Mesendoderm (in vitro differentiated cells): ENCODE measurements around the gene TMEM132C.

ENCODE experiments used
- DNase-seq: peaks from one replicate; pipeline ENCODE4 v3.0.0; 2013
- H2AK5ac ChIP-seq: 2 replicates; pipeline ENCODE4 v1.6.1; 2013; ENCODE audit warnings: low read length, inconsistent platforms
- H2BK120ac ChIP-seq: 2 replicates; pipeline ENCODE4 v1.6.1; 2013; ENCODE audit warnings: low read depth, mild to moderate bottlenecking, low read length, moderate library complexity, mixed read lengths
- H2BK15ac ChIP-seq: replicated peaks from 2 replicates; pipeline ENCODE4 v1.6.1; 2013; ENCODE audit warnings: low read depth, mild to moderate bottlenecking, moderate library complexity
- H2BK5ac ChIP-seq: 2 replicates; pipeline ENCODE4 v1.6.1; 2013; ENCODE audit warnings: low read length, inconsistent platforms
- H3K18ac ChIP-seq: 2 replicates; pipeline ENCODE4 v1.6.1; 2013; ENCODE audit warnings: mild to moderate bottlenecking, low read length, mixed read lengths
- H3K23ac ChIP-seq: one replicate; pipeline ENCODE4 v1.6.1; 2013; ENCODE audit warnings: low read length
- H3K27ac ChIP-seq: 2 replicates; pipeline ENCODE4 v1.5.1; 2013; ENCODE audit warnings: low read depth, mild to moderate bottlenecking, inconsistent platforms, low read length, moderate library complexity
- H3K27me3 ChIP-seq: 2 replicates; pipeline ENCODE4 v1.6.1; 2013; ENCODE audit warnings: low read length, control low read depth, mild to moderate bottlenecking, inconsistent platforms; ENCODE audit not compliant: insufficient read depth, poor library complexity
- H3K36me3 ChIP-seq: 2 replicates; pipeline ENCODE4 v1.6.1; 2013; ENCODE audit warnings: low read length, inconsistent platforms; ENCODE audit not compliant: control insufficient read depth, insufficient read depth
- H3K4ac ChIP-seq: one replicate; pipeline ENCODE4 v1.6.1; 2013; ENCODE audit warnings: low read depth, mild to moderate bottlenecking, low read length, moderate library complexity
- H3K4me1 ChIP-seq: 2 replicates; pipeline ENCODE4 v1.6.1; 2013; ENCODE audit warnings: low read depth, low read length, inconsistent platforms; ENCODE audit not compliant: control insufficient read depth
- H3K4me2 ChIP-seq: 2 replicates; pipeline ENCODE4 v1.6.1; 2013; ENCODE audit warnings: low read length
- H3K4me3 ChIP-seq: 2 replicates; pipeline ENCODE4 v1.5.1; 2013; ENCODE audit warnings: mild to moderate bottlenecking, low read length
- H3K56ac ChIP-seq: one replicate; pipeline ENCODE4 v1.6.1; 2013; ENCODE audit warnings: low read length
- H3K79me1 ChIP-seq: 2 replicates; pipeline ENCODE4 v1.6.1; 2013; ENCODE audit warnings: low read length, inconsistent platforms
- H3K79me2 ChIP-seq: 2 replicates; pipeline ENCODE4 v1.6.1; 2013; ENCODE audit warnings: mild to moderate bottlenecking, low read length; ENCODE audit not compliant: control insufficient read depth, insufficient read depth
- H3K9ac ChIP-seq: 2 replicates; pipeline ENCODE4 v1.6.1; 2013; ENCODE audit warnings: low read length, inconsistent platforms
- H4K5ac ChIP-seq: one replicate; pipeline ENCODE4 v1.6.1; 2013; ENCODE audit warnings: low read length
- H4K8ac ChIP-seq: one replicate; pipeline ENCODE4 v1.6.1; 2013; ENCODE audit warnings: low read depth, mild to moderate bottlenecking, control low read depth, low read length, moderate library complexity
- WGBS: extraction: QIAGEN DNeasy Blood & Tissue Kit; methylation state at CpG from one replicate; pipeline ENCODE4 v1.1.7; 2013; ENCODE audit warnings: low lambda C conversion rate, missing lambda C conversion rate; ENCODE audit not compliant: insufficient coverage; ENCODE audit errors: extremely low coverage; 5-methylcytosine and 5-hydroxymethylcytosine counted together

TMEM132C gene

DNA sequence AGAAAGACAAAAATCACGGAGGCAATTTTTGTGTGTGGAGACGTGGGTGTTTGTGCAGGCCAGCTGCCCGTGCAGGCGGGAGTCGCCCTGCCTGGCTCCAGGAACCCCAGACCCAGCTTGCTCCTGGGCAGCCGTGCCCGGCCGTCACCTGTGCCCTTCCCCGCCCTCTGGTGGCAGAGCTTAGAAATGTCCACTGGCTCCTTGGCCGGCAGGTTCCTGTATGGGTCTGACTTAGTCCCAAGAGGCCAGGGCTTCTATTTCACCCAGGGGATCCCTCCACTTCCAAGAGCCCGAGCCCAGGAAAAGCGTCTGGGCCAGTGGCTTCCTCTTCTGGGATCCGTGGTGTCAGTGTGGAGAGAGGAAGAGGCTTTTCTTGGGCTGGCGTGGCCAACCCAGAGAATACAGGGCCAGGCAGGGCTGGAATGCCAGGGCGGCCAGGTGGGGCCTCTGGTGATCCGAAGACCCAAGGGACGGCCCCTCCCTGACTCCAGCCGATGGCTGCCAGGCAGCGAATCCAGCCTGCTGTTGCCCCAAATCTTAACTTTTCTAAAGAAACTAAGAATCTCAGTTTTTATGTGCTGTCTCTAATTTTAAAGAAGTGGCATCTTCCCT, 120.9 kb downstream of the TMEM132C start:
- Histone ChIP-seq H3K23ac (no peak overlapping the region), H3K36me3 (no peaks in the 10 kb centered on the region), H3K79me2 (no peaks in the 10 kb centered on the region), H3K4me2 (no peak overlapping the region), H3K4me3 (no peak overlapping the region), H4K8ac (no peak overlapping the region), H3K56ac (no peak overlapping the region), H3K9ac (no peak overlapping the region), H2BK15ac (no peak overlapping the region), H2AK5ac (no peak overlapping the region), H2BK120ac (no peak overlapping the region), H3K79me1 (no peaks in the 10 kb centered on the region), H3K27ac (no peak overlapping the region), H4K5ac (no peak overlapping the region), H3K4me1 (peaks cover 8% of the 10 kb centered on the region), H3K18ac (no peak overlapping the region), H3K4ac (no peak overlapping the region), H2BK5ac (no peak overlapping the region), H3K27me3 (no peaks in the 10 kb centered on the region)
- peak; percentile 65 for DNase-seq
- WGBS, result no CpG with 5 or more reads among the region's 19 CpGs

DNA sequence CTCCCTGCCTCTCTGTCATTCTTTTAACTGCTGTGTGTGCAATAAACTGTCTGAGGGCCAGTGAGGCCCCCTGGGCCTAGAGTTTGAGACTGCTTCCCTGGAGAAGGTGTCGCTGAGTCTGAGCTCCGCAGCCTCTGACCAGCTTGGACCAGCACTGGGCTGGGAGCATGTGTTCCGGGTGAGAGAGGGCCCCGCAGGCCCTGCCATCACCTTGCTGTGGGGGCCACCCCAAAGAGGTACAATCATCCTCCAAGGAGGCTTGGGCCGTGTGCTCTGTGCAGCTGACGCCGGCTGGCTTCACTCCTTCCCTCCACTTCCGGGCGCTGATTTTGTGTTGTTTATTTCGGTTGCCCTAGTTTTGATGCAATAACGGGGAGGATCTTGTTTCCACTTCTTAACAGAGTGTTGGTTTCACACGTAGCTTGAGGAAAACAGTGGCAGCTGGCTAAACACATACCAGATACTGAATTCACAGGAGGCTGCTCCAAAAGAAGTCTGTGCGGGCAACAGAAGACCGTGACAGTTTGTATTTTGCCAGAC, 121.6 kb downstream of the TMEM132C start:
- Histone ChIP-seq H3K9ac (no peak overlapping the region), H4K5ac (no peak overlapping the region), H3K79me2 (no peaks in the 10 kb centered on the region), H3K27ac (no peak overlapping the region), H3K4ac (no peak overlapping the region), H2BK5ac (no peak overlapping the region), H3K4me1 (peaks cover 5% of the 10 kb centered on the region), H2BK15ac (no peak overlapping the region), H3K4me3 (no peak overlapping the region), H3K79me1 (no peaks in the 10 kb centered on the region), H3K23ac (no peak overlapping the region), H3K18ac (no peak overlapping the region), H2AK5ac (no peak overlapping the region), H3K36me3 (no peaks in the 10 kb centered on the region), H2BK120ac (no peak overlapping the region), H4K8ac (no peak overlapping the region), H3K56ac (no peak overlapping the region), H3K4me2 (no peak overlapping the region), H3K27me3 (no peaks in the 10 kb centered on the region)
- no peak for DNase-seq
- WGBS, result no CpG with 5 or more reads among the region's 14 CpGs

DNA sequence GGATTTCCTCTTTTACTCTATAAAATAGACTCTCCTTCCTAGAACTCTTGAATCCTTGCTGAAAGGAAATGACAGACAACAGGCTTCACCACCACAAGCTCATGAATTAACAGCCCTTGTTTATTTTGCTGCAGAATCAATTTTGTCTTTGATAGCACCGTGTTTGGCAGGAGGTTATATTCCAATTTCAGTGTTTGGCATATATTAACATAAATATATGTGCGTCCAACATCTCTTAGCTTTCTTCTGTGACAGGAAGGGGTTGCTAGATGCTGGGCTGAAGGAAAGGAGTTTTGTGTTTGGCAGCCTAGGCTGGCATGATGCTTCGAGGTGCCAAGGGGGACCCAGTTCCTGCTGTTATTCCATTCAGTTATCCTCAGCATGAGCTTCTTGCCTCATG, 126.4 kb downstream of the TMEM132C start:
- Histone ChIP-seq H3K27ac (no peak overlapping the region), H2BK15ac (no peak overlapping the region), H3K56ac (no peak overlapping the region), H3K79me2 (no peaks in the 10 kb centered on the region), H3K27me3 (no peaks in the 10 kb centered on the region), H2BK5ac (no peak overlapping the region), H3K4me2 (no peak overlapping the region), H3K23ac (no peak overlapping the region), H3K4me1 (no peaks in the 10 kb centered on the region), H3K4me3 (no peak overlapping the region), H3K18ac (no peak overlapping the region), H2AK5ac (no peak overlapping the region), H3K36me3 (no peaks in the 10 kb centered on the region), H3K9ac (no peak overlapping the region), H4K5ac (no peak overlapping the region), H2BK120ac (no peak overlapping the region), H3K4ac (no peak overlapping the region), H3K79me1 (no peaks in the 10 kb centered on the region), H4K8ac (no peak overlapping the region)
- DNase-seq, result no peak
- WGBS, result no CpG with 5 or more reads among the region's 3 CpGs

DNA sequence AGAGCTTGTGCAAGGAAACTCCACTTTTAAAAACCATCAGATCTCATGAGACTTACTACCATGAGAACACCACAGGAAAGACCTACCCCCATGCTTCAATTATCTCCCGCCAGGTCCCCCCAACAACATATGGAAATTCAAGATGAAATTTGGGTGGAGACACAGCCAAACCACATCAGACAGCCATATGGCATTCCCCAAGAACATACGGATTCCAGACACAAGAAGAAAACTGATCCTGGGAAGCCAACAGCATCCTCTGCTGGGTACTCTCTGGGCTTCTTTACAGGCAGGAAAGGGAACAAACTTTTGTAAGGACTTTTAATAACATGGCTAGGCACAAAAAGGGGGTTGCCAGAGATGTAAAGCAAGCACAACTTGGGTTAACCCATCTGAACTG, 127.2 kb downstream of the TMEM132C start:
- Histone ChIP-seq H3K23ac (no peak overlapping the region), H3K18ac (no peak overlapping the region), H2BK120ac (no peak overlapping the region), H3K9ac (no peak overlapping the region), H2BK5ac (no peak overlapping the region), H4K5ac (no peak overlapping the region), H3K4me1 (no peaks in the 10 kb centered on the region), H3K79me2 (no peaks in the 10 kb centered on the region), H3K4me3 (no peak overlapping the region), H3K56ac (no peak overlapping the region), H2BK15ac (no peak overlapping the region), H3K79me1 (no peaks in the 10 kb centered on the region), H3K27ac (no peak overlapping the region), H2AK5ac (no peak overlapping the region), H3K36me3 (no peaks in the 10 kb centered on the region), H4K8ac (no peak overlapping the region), H3K27me3 (no peaks in the 10 kb centered on the region), H3K4ac (no peak overlapping the region), H3K4me2 (no peak overlapping the region)
- no CpG with 5 or more reads among the region's 2 CpGs for WGBS
- no peak for DNase-seq

DNA sequence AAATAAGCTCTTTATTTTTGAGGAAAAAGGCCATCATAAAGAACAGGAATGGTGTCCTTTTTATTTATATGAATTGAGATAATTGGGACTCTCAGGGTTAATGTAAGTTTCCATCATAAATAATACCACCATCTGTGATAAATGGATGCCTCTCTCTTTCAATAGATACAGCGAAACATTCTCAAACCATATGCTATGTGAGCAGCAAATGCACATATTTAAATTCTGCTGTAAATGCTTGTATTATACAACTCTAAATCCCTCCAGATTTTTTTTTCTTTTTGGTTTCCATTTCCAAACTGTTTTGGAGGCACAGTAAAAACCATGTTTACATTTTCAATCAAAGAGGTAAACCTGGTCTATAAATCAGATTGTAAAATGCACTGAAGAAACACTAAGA, 132.3 kb downstream of the TMEM132C start:
- H3K18ac ChIP-seq, result no peak overlapping the region
- no CpG with 5 or more reads among the region's 1 CpG for WGBS
- H2BK120ac ChIP-seq, result no peak overlapping the region
- H3K4me1 ChIP-seq, result no peaks in the 10 kb centered on the region
- no peak overlapping the region for H4K8ac ChIP-seq
- H3K79me2 ChIP-seq, result no peaks in the 10 kb centered on the region
- H3K27ac ChIP-seq, result no peak overlapping the region
- H3K27me3 ChIP-seq, result no peaks in the 10 kb centered on the region
- no peak overlapping the region for H4K5ac ChIP-seq
- H3K9ac ChIP-seq, result no peak overlapping the region
- DNase-seq, result no peak
- no peak overlapping the region for H2BK15ac ChIP-seq
- no peak overlapping the region for H3K4ac ChIP-seq
- no peaks in the 10 kb centered on the region for H3K79me1 ChIP-seq
- no peak overlapping the region for H3K4me2 ChIP-seq
- H3K36me3 ChIP-seq, result no peaks in the 10 kb centered on the region
- no peak overlapping the region for H3K4me3 ChIP-seq
- H3K23ac ChIP-seq, result no peak overlapping the region
- no peak overlapping the region for H3K56ac ChIP-seq
- no peak overlapping the region for H2BK5ac ChIP-seq
- no peak overlapping the region for H2AK5ac ChIP-seq
